HG03039 (cell line): Measurements from ENCODE around the gene DDI2.
"Not testable (repeated sequence)": the region's sequence is repeated elsewhere in the genome, so short reads cannot be mapped to it uniquely, and the experiment has no call there.

ENCODE experiments used
- ATAC-seq: cut with Tn5 transposase; IDR thresholded peaks from one replicate; pipeline ENCODE4 v1.9.1; 2021; ENCODE audit warnings: mild to moderate bottlenecking, moderate library complexity; ENCODE audit not compliant: unreplicated experiment

The DDI2 gene

DNA sequence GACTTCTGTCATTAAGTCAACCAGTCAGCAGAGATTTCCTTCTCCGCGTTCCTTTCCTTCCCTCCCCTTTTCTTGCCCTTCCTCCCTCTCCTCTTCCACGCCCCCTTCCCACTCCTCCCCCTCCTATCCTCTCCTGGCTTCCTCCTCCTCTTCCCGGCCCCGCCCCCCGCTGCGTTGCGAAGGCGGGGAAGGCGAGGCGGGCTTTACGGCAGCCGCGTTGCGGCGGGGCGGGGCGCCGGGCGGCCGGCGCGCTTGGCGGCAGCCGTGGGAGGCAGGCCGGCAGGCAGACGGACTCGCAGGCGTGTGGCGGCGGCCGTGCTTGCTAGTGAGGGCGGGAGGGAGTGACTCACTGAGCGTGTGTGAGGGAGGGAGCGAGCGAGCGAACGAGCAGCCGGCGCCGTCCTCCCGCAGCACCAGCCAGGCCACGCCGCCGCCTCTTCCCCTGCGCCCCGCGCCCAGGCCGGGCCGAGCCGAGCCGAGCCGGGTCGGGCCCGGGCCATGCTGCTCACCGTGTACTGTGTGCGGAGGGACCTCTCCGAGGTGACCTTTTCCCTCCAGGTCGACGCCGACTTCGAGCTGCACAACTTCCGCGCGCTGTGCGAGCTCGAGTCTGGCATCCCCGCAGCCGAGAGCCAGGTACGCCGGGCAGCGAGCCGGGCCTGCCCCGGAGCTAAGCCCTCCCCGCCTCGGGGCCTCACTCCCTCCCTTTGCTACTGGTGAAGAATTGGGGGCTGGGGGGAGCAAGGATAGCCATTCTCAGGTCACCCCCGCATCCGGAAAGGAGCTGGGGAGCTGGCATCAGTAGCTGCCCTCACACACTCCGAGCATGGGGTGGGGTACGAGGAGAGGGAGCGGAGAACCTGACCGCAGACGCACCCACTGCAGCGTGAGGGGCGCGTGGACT lies at the start of gene DDI2:
Gene DDI2, plus strand, starts transcription at position 286 of the 904 bp plus-strand sequence. Its CDS starts 213 bp downstream, at position 499.
- peak; percentile 66 for ATAC-seq

- no peak for ATAC-seq
Measured at GRCh38 chr1:15568387-15569073, 48.7 kb upstream of the DDI2 start.

GRCh38 chr1:15570861-15571260 lies 46.4 kb upstream of the DDI2 start:
- no peak for ATAC-seq

DNA sequence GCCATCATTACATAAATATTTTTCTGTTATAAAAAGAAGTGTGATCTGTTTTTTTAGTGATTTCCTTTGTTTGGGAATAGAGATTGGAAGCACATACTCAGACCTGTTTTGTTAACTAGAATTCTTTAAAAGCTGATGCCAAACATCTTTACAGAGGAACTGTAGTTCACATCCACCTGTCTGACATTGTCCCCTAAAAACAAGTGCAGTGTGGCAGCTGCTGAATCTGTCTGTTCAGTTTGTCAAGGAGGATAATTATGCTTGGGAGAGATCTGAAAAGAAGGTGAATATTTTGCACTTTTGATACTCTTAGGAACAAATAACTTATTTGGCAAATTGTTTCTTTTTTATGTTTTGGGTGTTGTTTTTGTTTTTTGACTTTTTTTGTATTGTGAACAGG lies 46.0 kb upstream of the DDI2 start:
- ATAC-seq, result no peak

GRCh38 chr1:15573477-15573876 lies 43.8 kb upstream of the DDI2 start:
- ATAC-seq, result no peak

- ATAC-seq, result no peak
Measured at GRCh38 chr1:15574741-15575140, 42.5 kb upstream of the DDI2 start.

GRCh38 chr1:15575549-15576150 lies 41.6 kb upstream of the DDI2 start:
- ATAC-seq, result no peak

GRCh38 chr1:15577691-15578090 lies 39.6 kb upstream of the DDI2 start:
- no peak for ATAC-seq

DNA sequence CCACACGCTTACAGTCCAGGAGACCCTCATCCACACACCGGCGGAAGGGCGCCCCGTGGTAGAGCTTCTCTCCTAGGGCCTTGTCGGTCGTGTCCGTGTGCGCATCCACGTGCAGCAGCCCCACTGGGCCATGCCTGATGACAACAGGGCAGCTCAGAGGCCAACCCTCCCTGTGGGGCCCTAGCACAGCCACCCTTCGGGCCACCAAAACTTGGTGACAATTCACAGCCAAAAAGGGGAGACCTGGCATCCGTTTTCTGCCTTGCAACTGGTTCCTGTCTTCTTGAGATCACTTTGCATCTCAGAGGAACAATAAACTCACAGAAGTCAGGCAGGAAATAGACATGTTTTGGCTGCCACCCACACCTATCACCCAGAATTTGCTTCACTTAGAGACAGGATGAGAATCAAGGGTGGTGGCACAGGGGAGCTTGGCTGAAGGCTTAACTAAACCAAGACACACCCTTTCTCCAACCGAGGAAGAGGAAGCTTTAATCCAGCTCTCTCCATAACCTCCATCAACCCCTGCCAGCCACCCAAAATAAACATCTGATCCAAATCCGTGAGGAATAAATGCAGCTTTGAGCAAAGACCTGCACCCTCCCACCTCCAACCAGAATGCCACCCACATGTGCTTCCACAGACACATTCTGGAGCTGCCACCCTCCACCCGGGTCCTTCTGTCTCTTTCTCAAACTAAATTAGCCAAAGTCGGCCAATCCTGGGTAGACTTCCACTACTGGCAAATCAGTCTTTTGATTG lies 38.2 kb upstream of the DDI2 start:
- ATAC-seq, result no peak

DNA sequence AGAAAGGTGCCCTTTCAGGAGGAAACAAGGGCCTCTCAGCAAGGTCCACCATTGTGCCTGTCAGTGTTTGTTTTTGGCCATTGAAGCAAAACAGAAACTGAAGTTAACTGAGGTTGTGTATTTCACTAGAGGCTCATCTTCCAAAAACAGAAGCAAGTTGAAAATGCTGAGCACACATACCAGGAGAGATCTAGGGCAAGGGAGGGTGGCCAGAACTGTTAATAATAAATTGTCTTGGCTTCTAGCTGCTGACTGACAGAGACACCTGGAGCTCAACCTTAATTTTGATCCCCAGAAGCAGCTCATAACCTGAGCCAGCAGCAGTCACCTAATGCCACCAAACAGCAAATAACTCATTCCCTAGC lies 37.6 kb upstream of the DDI2 start:
- ATAC-seq, result no peak

DNA sequence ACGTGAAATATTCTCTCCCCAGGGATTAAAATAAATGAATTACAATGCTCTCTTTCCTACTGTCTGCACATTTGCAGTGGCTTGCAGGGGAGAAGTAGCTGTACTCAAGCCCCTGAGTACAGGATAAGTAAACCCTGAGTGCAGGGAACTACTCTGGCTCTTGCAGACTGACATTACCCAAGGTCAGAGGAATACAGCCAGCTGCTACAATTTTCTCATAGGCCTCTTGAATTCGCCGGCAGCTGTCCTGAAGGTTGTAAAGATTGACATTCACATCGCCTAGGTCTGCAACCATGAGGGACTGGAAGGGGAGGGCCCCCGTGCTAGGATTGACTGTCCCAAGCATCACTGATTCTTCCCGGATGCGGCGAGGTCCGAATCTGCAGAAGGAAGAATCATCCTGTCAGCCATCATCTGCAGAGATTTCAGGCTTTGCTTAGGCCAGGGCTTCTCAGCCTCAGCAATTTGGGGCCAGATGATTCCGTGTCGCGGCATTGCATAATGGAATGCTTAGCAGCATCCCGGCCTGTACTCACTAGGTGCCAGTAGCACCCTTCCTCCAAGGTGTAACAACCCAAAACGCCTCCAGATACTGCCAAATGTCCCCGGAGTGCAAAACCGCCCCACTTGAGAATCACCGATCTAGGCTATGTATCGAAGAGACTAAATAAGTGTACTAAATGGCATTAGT lies 34.1 kb upstream of the DDI2 start:
- no peak for ATAC-seq

GRCh38 chr1:15584489-15585363 lies 32.5 kb upstream of the DDI2 start, which contains the start of gene AGMAT:
Gene AGMAT, minus strand, starts transcription at chr1:15585051. Its CDS starts 84 bp downstream, at chr1:15584967.
- no peak for ATAC-seq

DNA sequence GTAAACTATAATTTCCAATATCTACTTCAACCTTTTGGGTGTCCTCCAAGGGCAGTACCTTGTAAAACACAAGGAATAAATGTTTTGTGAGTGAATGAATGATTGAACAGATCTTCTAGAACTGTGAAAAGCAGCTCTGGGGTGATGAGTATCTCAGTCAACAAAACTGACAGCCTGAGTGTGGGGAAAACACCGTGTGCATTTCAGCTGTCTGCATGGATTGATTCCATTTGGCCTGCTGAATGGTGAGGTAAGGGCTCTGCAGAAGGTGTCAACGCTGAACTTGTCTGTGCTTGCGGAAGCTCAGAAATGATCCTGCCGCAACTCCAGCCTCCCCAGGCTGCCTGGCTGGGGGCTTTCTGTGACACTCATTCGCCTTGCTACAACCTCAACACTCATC lies 25.0 kb upstream of the DDI2 start:
- ATAC-seq, result no peak

- no peak for ATAC-seq
Measured at GRCh38 chr1:15595809-15596617, 21.2 kb upstream of the DDI2 start.

GRCh38 chr1:15598436-15598835 lies 18.8 kb upstream of the DDI2 start:
- ATAC-seq, result no peak

- ATAC-seq, result peak; percentile 67
Measured at GRCh38 chr1:15603050-15603965, 13.9 kb upstream of the DDI2 start.

DNA sequence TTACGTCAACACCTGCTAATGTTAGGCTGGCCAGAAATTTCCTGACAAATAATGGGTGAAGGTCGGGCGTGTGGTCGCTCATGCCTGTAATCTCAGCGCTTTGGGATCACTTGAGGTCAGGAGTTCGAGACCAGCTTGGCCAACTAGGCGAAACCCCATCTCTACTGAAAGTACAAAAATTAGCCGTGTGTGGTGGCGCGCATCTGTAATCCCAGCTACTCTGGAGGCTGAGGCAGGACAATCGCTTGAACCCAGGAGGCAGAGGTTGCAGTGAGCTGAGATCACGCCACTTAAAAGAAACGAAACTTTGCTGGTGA lies 13.3 kb upstream of the DDI2 start:
- ATAC-seq, result not testable (repeated sequence)

GRCh38 chr1:15604400-15604799 lies 12.9 kb upstream of the DDI2 start:
- ATAC-seq, result not testable (repeated sequence)
